ENCODE data around the gene JAKMIP1.

DNA sequence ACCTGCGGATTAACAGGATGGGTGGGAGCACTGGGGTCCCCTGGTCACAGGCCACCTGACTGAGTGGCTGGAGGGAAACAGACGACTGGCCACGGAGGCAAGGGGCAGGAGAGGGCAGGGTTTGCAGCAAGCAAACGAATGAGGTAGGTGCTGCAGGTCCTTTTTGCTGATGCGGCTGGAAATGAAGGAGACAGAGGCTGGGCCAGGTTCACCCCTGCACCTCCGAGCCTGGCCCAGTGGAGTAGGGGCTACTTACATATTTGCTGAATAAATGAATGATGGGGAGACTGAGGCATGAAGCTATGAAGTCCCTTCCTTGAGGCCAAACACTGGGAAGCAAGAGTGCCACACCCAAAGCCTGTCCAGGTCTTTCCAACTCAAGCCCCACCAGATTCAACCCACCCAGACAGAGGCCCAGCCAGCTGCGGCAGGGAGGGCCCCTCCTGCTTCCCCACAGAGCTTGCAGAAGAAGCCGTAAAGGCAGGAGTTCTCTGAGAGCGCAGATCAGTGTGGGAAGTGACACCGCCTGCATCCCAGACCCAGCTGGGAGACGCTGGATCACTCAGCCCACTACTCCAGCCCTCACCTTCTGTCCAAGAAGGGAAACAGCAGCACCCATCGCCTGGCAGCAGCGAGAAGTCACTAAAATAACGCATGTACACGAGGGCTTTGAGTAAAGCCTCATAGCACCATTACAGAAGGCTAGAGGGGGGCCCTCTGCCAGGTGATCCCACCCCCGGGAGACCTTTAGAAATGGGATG is 146.0 kb downstream of the JAKMIP1 start:
- no peak for TF ChIP-seq CTCF (IDR thresholded peaks at IDR 0.05; ENCODE audit: low read depth, low read length, poor library complexity, severe bottlenecking)
- TF ChIP-seq EZH2phosphoT487 (IDR thresholded peaks at IDR 0.05; ENCODE audit: borderline replicate concordance, low read length) = no peak
